Putamen (tissue), 1 donor: ENCODE data around the gene GMDS.

Experiments
- DNase-seq: peaks from one replicate; pipeline ENCODE4 v3.0.0-alpha.2; 2016; ENCODE audit warnings: low spot score

GMDS gene

GRCh38 chr6:1800845-1801244, 444.6 kb downstream of the GMDS start:
- no peak for DNase-seq

- DNase-seq: no peak
Observed at GRCh38 chr6:1798965-1799325, 446.5 kb downstream of the GMDS start.

- DNase-seq: no peak
Observed at GRCh38 chr6:1798303-1798964, 447.0 kb downstream of the GMDS start.

GRCh38 chr6:1797801-1798200, 447.6 kb downstream of the GMDS start:
- DNase-seq: no peak

GRCh38 chr6:1796706-1797529, 448.5 kb downstream of the GMDS start:
- no peak for DNase-seq

- no peak for DNase-seq
Observed at GRCh38 chr6:1795910-1796309, 449.5 kb downstream of the GMDS start.

GRCh38 chr6:1792989-1793388, 452.4 kb downstream of the GMDS start:
- no peak for DNase-seq

- no peak for DNase-seq
Observed at GRCh38 chr6:1790684-1791083, 454.7 kb downstream of the GMDS start.

GRCh38 chr6:1789092-1789491, 456.3 kb downstream of the GMDS start:
- no peak for DNase-seq

- DNase-seq: no peak
Observed at GRCh38 chr6:1787894-1788293, 457.5 kb downstream of the GMDS start.

- DNase-seq: no peak
Observed at GRCh38 chr6:1786455-1787453, 458.7 kb downstream of the GMDS start.

- DNase-seq: no peak
Observed at GRCh38 chr6:1784422-1784884, 461.0 kb downstream of the GMDS start.

- no peak for DNase-seq
Observed at GRCh38 chr6:1781817-1782184, 463.6 kb downstream of the GMDS start.

GRCh38 chr6:1781152-1781816, 464.1 kb downstream of the GMDS start:
- DNase-seq: no peak

GRCh38 chr6:1780251-1780867, 465.0 kb downstream of the GMDS start:
- DNase-seq: no peak

- DNase-seq: no peak
Observed at GRCh38 chr6:1778686-1779235, 466.6 kb downstream of the GMDS start.

GRCh38 chr6:1777921-1778685, 467.3 kb downstream of the GMDS start:
- no peak for DNase-seq

GRCh38 chr6:1775441-1775840, 470.0 kb downstream of the GMDS start:
- DNase-seq: no peak

- DNase-seq: no peak
Observed at GRCh38 chr6:1774226-1774915, 471.0 kb downstream of the GMDS start.

GRCh38 chr6:1773700-1774099, 471.7 kb downstream of the GMDS start:
- no peak for DNase-seq
